ENCODE data around the gene ABLIM3.

Gene ABLIM3

DNA sequence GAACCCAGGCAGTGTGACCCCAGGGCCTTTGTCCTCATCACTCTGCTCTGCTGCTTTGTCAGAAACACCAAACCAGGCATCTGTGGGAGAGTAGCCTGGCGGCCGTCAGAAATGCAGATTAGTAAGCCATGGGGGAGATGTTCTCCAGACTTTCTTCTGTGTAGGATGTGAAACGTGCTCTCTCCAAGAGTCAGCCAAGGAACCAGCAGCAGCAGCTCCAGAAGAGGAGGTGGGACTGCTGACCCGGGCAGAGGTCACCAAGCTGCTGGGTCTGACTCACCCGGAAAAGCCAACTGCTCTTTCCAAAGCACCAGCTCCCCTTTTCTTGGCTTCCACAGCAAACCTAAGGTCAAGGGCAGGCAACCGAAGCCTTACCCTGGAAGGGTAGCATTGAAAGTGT lies 14.4 kb upstream of the ABLIM3 start:
- no peak for DNase-seq
- TF ChIP-seq GATA1 (IDR thresholded peaks at IDR 0.05; ENCODE audit: low read depth, low read length) (no peak), POLR2A (IDR thresholded peaks at IDR 0.05; ENCODE audit: low read length) (no peak)

DNA sequence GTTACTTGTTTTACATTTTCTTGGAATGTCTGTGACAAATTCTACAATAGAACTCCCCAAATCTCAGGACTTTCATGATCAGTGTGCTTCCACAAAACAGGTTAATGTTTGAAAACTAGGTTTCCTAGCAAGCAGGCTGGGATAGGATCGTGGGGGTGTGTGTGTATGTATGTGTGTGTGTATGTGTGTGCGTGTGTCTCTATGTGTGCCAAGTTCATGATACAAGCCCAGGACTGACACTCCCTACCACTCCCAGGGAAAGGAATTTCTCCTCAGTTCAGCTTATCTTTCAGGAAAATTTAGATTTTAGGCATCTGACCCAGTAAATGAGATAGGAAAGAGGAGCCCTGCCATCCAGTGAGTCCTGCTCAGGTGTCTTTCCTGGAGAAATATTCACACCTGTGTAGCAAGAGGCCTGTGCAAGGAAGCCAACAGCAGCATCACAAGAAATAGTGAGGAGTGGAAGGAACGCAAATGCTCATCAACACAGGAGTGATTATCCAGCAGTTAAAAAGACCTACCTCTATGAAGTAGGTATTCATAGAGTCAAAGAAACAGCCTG lies 13.8 kb upstream of the ABLIM3 start:
- DNase-seq = no peak
- TF ChIP-seq GATA1 (IDR thresholded peaks at IDR 0.05; ENCODE audit: low read depth, low read length) (no peak), POLR2A (IDR thresholded peaks at IDR 0.05; ENCODE audit: low read length) (no peak)

DNA sequence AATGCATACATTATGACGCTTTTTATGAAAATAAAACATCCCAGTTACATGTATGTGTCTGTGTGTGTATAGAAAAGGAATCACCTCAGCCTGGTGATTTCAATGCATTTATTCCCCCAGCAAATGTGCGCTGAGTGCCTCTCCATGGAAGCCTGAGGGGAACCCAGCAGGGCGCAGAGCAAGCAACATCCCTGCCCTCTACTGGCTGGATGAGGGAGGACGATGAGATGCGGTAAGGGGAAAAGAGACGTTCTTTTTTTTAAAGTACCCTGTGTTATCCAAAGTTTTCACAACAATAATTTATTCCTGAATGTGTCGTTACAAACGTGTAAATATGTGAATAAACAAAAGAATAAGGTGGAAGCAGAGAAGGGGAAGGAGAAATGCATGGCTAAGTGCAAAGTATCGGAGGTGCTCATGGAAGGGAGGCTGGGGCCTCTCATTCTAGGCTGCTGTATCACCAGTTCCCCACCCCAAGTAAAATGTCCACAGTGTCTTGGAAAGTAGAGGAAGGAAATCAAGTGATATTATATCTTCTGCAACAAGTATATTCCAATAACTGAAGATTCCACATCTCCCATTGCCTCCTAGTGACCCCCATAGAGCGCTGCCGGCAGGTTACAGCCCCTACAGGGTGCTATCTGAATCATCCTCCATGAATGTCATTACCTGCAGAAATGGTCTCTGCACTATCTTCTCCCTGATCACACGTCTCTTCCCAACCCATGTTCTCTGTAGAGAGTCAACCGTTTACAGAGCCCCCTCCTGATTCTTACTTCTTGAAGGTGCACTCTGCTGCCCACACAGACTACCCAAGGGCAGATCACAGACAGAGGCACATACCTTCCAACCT lies 13.0 kb upstream of the ABLIM3 start:
- peak; percentile 31 to 48 for DNase-seq
- TF ChIP-seq POLR2A (IDR thresholded peaks at IDR 0.05; ENCODE audit: low read length) (no peak), GATA1 (IDR thresholded peaks at IDR 0.05; ENCODE audit: low read depth, low read length) (no peak)

DNA sequence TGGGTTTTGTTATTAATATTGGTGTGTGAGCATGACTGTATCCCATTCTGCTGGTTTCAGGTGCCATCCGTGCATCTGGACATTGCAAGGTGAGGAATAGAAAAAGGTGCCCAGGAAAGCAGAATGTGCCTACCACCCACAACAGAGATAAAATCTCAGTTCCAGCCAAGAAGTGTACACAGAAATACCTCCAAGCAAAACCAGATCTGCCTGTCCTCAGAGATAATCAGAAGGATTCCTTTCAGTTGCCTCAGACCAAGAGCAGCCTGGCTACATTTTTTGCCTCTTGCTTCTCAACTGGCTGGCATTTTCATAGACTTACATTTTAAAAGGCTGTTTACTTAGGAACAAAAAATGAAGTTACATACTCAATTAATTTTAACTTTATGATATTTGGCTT lies 12.1 kb upstream of the ABLIM3 start:
- TF ChIP-seq POLR2A (IDR thresholded peaks at IDR 0.05; ENCODE audit: low read length) (no peak), GATA1 (IDR thresholded peaks at IDR 0.05; ENCODE audit: low read depth, low read length) (no peak)
- DNase-seq = no peak

DNA sequence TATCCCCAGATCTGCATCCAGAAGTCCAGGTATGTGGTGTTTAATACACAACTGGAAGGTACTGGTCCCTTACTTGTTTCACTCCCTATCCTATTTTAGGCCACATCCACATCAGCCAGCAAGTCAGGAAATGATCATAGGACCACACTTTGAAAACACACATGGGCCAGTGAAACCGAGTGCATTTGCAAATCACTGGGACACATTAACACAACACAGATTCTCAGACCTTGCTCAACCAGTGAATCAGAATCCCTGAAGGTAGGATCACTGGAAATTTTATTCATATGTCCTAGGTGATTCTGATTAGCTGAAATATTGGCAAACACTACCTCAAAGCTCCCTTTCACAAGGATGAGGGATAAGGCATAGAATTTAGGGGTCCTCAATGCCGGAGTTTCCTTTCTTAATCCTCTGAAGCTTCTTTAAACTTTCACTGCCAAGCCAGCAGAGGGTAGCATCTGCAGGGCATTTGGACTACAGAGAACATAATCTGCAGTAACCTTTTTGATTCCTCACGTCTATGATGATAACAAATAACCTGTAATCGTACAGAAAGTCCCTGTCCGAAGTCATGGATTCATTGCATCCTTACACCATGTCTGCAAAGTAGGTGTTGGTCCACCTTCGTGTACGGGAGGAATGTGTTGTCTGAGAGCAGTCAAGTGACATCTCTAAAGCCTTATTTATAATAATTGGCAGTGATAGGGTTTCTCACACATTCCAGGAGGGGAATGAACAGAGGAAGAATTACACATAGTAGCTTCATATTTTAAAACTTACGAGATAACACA lies 11.0 kb upstream of the ABLIM3 start:
- no peak for DNase-seq
- TF ChIP-seq POLR2A (IDR thresholded peaks at IDR 0.05; ENCODE audit: low read length) (no peak), GATA1 (IDR thresholded peaks at IDR 0.05; ENCODE audit: low read depth, low read length) (no peak)

DNA sequence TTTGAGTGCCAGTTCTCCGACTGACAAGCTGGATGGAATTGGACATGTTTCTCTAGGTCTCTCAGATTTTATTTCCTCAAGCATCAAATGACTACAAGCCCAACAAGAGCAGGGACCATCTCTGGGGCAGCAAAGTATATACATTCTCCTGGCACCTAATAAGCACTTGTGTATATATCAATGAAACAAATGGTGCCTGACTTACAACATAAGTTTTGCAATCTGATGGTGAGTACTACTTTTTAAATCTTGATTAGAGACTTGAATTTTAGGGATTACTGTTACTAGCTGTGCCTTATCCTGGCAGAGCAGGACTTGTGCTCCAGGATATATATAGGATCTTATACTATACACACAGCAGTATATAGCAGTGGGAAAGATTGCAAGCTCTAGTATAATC lies 8.8 kb upstream of the ABLIM3 start:
- DNase-seq = no peak
- TF ChIP-seq POLR2A (IDR thresholded peaks at IDR 0.05; ENCODE audit: low read length) = no peak
- no peak for TF ChIP-seq GATA1 (IDR thresholded peaks at IDR 0.05; ENCODE audit: low read depth, low read length)

DNA sequence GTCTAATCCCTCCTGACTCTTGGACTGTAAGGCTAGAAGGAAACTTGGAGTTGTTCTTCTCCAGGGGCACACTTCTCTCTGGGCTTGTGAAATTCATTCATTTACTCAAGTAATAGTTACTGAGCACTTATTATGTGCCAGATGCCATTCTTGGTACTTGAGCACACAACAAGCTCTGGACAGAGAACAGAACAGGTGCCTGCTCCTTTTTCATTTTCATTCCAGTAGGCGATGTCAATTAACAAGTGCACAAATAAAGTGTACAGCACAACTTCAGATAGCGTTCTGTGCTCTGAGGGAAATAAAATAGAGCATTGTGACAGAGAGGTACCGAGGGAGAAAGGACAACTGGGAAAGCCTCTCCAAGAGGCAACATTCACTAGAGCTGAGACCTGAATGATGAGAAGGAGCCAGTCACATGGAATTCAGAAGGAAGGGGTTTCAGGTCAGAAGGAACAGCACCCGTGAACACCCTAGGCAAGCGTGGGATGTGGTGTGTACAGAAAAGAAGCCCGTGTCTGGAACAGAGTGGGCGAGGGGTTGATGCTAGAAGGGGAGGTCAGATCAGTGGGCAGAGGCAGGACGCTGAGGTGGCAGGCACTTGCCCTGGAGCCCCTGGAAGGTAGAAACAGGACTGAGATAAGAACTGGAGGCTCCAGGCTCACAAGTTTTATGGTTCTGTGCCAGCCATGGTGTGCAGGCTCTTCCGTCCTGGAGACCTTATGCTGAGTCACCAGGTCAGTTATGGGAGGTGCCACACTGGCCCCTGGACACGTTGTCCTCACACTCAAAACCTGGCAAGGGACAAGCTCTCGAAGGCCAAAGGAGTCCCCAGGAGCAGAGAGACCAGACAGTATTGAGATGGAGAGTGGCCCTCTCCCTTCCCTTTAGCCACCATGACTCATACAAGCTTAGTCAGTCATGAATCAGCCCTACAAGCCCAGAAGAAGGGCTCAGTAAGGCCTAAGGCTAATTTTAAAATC lies 7.2 kb upstream of the ABLIM3 start:
- DNase-seq = peak; percentile 32 to 55
- TF ChIP-seq GATA1 (IDR thresholded peaks at IDR 0.05; ENCODE audit: low read depth, low read length) (no peak), POLR2A (IDR thresholded peaks at IDR 0.05; ENCODE audit: low read length) (no peak)

DNA sequence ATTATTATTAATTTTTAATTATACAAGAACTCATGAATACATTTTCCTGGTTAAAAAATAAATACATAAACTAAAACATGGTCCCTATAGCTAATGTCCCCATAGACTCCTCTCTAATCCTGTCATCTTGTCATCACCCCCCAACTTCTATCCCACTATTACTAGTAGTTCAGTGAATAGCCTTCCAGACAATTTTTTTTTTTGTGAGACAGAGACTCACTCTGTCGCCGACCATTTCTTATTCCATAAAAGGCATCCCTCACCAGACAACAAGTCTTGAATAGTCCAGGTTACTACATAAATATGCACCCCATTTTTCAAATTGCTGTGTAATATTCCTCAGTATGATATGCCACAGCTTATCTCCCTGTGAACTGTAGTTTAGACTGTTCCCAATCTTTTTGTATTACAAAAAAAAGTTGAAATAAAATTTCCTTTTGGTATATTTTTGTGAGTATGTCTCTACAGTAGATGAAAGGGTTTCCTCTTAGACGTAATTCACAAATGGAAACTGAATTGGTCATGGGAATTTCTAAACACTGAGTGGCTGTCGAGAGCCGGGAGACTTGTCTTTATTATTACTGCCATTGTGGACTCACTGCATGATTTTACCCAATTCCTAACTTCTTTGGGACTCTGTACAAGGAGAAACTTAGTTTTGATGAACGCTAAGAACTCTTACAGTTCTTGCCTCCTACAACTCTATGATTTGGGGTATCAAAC lies 6.4 kb upstream of the ABLIM3 start:
- no peak for DNase-seq
- TF ChIP-seq GATA1 (IDR thresholded peaks at IDR 0.05; ENCODE audit: low read depth, low read length) = no peak
- no peak for TF ChIP-seq POLR2A (IDR thresholded peaks at IDR 0.05; ENCODE audit: low read length)

DNA sequence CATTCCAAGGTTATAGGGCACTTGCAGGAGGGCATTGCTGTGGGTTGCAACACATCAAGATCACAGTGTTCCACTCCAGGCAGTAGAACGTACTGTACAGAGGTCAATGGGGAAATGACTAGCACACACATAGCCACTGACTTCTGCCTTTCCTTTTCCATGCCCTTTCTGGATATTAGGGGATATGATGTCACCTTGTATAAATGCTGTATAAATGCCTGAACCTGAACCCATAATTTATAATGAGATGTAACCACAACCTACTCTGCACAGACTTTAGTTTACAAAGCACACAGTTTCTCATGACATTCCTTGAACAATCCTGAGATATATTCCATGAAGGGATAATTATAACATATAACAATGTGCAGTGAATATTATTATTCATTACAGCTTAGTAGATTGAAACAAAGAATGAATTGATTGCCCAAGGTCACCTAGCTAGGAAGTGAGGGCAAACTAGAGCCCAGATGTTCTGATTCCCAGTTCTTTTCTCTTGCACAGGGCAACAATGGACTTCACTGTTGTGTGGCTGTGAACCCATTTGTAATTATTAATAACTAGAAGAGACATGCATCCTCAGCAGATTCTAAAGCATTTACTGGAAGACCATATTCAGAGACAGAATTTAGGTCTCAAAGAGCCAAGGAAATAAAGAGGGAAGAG lies 5.6 kb upstream of the ABLIM3 start:
- TF ChIP-seq GATA1 (IDR thresholded peaks at IDR 0.05; ENCODE audit: low read depth, low read length) (no peak), POLR2A (IDR thresholded peaks at IDR 0.05; ENCODE audit: low read length) (no peak)

DNA sequence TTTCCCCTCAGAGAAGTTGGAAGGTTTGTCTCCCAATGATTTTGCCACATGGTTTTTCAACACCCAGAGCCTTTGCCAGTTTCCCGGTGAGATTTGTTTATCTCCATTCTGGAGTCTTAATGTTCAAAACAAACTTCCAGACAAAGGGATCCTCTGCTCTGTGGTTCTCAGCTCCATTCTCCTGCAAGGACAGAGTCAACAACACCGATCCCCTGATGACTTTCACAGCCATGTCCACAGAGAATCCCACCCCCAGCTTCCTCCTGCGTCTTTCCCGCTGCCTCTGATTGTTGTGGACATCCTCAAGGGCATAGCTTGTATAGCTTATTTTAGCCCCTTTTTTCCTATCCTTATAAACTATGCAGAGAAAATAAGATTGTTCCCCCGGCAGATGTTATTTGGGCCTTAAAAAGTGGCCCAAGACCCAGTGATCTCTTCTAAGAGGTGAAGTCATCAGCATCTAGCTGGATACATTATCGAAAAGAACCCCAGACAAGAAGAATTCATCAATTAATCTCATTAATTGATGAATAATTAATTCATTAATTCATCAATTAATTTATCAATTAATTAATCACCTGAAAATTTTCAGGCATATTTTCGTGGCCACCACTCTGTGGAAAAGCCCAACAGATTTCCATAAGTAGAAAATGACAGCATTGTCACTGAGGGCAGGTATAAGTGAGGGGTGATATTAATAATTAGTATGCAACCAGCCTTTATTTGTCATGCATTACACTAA lies 2.9 kb upstream of the ABLIM3 start:
- no peak for DNase-seq
- TF ChIP-seq GATA1 (IDR thresholded peaks at IDR 0.05; ENCODE audit: low read depth, low read length) (no peak), POLR2A (IDR thresholded peaks at IDR 0.05; ENCODE audit: low read length) (no peak)

More for the DNA sequence above, 5.6 kb upstream of the ABLIM3 start:
- DNase-seq = no peak

DNA sequence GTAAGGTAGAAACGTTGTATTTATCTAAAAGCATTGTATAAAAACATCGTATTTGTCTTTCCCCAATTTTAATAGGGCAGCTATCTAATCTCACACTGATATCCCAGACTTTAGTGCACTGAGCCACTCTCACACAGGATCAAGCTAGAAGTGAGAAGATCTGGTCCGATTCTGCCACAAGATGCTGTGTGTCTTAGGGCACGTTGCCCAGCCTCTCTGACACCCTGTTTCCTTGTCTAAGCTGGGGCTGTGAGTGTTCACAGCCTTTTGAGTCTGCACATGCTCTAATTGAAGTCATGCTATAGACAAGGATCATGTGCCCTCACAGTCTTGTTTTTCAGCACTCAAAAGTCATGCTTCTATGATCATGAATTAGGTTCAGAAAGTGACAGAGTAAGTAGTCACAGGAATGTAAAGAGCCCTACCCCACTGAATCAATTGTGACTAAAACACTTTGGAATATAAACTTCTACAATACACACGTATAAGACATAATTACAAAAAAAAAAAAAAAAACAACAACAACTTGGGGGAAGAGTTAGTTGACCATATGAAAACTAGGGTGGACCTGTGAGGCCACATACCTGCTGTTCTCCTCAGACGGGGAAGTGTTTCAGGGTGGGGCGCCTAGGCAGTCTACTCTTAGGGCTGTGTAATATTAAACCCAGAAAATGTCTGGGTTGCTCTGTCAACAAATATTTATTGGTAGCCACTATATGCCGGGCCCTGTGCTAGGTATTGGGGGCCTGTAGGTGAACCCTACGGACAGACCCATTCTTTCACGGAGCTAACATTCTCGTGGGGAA lies 893 bp upstream of the ABLIM3 start:
- TF ChIP-seq POLR2A (IDR thresholded peaks at IDR 0.05; ENCODE audit: low read length) (no peak), GATA1 (IDR thresholded peaks at IDR 0.05; ENCODE audit: low read depth, low read length) (no peak)
- DNase-seq = no peak
